HG02870 (cell line): ENCODE results near the gene DAND5.
A peak's percentile ranks its signal among the peaks of the same experiment; 100 is the strongest.

Experiments used
- ATAC-seq: cut with Tn5 transposase; IDR thresholded peaks from one replicate; pipeline ENCODE4 v1.9.1; 2021; ENCODE audit warnings: mild to moderate bottlenecking, moderate library complexity; ENCODE audit not compliant: unreplicated experiment

The DAND5 gene, protein sequence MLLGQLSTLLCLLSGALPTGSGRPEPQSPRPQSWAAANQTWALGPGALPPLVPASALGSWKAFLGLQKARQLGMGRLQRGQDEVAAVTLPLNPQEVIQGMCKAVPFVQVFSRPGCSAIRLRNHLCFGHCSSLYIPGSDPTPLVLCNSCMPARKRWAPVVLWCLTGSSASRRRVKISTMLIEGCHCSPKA

DNA sequence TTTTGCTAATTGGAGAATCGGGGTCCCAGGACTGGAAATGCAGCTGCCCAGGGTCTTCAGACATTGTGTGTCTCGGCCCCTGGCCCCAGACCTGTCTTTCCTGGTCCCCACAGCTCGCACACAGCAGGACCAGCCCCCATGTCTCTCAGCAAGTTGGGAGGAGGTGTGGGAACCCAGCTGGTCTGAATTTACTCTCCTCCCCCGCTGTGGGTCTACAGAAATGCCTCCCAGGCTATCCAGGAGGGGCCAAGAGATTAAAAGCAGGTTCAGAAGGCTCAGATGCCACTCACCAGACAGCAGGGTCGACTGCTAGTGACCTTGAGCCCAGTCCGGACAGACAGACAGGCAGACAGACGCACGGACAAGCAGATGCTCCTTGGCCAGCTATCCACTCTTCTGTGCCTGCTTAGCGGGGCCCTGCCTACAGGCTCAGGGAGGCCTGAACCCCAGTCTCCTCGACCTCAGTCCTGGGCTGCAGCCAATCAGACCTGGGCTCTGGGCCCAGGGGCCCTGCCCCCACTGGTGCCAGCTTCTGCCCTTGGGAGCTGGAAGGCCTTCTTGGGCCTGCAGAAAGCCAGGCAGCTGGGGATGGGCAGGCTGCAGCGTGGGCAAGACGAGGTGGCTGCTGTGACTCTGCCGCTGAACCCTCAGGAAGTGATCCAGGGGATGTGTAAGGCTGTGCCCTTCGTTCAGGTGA, at the start of gene DAND5:
Gene DAND5 (plus strand): TSS at position 285 of the 697 bp plus-strand sequence. CDS start 85 bp downstream, at position 370.
- no peak for ATAC-seq

DNA sequence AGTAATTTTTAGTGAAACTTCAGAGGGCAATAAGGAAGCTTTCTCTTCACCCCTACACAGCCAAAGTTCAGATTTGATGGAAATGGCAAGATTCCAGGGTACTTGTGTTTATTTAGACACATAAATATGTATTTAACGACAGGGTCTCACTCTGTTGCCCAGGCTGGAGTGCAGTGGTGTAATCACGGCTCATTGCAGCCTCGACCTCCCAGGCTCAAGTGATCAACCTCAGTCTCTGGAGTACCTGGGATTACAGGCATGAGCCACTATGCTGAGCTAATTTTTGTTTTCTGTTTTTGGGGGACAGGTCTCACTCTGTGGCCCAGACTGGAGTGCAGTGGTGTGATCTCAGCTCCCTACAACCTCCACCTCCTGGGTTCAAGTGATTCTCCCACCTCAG, 48.3 kb upstream of the DAND5 start:
- no peak for ATAC-seq

DNA sequence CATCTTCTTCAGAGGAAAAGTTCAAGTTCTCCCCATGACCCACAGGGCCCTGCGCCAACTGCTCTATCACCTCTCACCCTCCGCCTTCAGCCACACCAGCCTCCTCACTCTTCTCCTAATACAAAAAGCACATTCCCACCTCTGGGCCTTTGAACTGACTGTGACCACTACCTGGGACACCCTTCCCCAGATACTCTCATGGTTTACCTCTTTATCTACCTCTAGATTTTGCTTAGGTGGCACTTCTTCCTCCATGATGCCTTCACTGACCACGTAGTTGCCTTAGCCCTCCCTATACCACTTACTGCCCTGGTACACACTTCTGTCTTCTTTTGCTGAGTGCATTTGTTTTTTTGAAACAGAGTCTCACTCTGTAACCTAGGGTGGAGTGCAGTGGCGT, 46.4 kb upstream of the DAND5 start:
- no peak for ATAC-seq

DNA sequence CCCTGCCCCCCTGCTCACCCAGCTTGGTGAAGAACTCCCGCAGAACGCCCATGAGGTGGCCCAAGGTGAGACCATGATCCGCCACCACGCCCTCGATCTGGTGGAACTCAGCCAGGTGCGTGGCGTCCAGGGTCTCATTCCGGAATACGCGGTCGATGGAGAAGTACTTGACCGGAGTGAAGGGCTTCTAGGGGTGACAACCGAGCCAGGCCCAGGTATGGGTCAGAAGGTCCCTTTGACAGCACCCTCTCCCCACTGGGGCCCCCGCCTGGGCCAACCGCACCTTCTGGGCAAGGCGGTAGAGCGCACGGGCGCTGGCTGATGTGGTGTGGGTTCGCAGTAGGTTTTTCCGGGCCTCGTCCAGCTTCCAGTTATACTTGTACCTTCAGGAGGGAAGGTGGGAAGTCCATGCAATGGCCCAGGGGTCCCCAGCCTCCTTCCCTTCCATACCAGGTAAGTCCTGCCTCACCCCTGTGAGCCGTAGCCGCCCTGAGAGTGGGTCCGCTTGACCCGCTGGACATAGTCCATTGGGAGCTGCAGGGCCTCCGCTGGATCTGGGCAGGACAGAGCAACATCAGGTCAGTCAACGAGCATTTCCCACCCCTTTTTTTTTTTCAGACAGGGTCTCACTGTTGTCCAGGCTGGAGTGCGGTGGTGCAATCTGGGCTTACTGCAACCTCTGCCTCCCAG, 44.6 kb upstream of the DAND5 start:
- no peak for ATAC-seq

DNA sequence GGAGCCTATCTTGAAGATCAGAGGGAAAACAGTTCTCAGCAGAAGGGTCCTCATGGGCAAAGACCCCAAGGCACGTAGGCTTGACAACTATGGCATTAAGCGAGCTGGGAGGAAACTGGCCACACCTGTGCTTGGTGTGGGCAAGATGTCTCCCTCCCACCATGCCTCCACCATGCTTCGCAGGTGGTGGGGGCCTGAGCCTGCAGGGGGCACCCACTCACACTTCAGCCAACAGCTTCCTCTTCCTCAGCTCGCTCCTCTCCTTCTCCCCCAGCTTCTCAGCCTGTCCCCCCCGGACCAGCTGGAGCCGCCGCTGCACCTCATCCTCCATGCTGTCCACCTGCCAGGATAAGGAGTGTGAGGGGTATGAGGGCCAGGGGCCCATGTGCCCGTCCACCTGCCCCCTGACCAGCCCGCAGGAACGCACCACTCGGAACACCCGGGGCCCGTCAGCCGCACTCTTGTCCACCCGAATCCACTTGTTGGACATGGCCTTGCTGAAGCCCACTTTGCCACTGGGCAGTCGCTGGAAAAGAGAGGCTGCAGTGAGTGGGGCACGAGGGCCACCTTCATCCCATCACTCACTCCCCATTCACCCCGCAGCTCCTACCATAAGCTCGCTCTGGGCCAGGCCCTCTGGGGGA, 39.3 kb upstream of the DAND5 start:
- no peak for ATAC-seq

DNA sequence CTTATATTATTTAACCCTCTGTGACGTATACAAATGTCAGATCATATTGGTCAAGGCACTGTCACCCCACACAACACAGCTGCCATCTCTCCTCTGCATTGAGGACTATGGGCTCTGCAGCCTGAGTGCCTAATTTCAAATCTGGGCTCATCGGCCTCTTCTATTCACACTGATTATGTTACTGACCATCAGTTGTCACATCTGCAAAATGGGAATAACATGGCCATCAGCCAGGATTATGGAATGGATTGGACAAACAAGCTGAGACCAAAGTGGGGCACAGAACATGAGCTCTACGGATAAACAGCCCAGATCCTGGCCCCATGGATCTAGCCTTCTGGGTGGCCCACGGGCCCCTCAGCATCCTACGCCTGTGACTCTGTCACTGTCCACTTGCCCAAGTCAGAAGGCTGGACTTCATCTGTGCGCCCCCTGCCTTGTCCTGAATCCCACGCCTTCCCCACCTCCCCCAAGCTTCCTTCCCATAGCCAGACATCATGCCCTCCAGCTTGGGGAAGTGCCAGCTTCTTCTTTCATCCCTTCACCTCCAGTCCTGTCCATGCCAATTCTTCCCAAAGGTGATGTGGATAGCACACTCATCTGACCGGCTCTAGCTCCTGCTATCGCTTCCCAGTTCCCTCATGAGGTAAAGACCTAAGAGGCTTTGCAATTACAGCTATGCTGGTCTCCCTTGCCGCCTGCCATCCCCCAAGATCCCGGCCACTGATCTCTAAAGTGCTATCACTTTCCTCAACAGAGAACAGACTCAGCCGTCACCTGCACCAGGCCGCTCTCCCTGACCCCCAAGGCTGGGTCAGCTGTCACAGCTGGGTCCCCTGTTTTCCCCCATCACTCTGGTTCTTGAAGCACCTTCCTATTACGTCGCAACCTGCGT, 36.7 kb upstream of the DAND5 start:
- no peak for ATAC-seq

DNA sequence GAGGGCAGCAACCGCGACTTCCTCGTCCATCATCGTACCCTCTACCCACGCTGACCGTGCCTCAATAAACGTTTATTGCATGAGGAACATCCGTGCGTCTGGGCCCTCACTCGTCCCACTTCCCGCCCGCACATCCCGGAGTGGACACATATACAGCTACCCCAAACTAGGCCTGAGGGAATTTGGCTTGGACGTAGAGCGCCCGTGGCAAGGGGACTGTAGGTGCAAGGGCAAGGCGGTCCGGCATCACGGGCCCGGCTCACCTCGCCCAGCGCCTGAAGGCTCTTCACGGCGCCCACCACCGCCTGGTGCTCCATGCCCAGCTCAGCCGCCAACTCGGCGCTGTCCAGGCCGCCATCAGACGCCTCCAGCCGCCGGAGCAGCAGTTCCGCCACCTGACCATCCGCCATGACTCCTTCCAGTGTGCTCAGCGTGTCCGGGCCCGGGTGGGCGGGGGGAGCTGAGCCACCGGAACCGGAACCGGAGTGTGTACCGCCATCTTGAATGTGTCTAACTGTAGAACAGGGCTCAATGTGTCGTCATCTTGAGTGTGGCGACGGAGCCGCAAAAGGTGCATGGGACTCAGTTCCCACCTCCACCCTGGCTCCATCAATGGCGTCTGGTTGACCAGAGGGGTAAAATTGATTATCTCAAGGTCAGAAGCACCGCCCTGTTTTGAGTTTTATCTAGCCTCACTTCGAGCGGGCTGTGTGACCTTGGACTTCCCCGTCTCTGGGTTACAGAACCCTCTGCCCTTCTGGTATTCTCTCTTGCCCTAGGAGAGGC, 35.9 kb upstream of the DAND5 start, which contains the start of gene FARSA:
Gene FARSA (minus strand): TSS at position 425 of the 786 bp plus-strand sequence. CDS start 15 bp downstream, at position 410.
- peak; percentile 39 for ATAC-seq

DNA sequence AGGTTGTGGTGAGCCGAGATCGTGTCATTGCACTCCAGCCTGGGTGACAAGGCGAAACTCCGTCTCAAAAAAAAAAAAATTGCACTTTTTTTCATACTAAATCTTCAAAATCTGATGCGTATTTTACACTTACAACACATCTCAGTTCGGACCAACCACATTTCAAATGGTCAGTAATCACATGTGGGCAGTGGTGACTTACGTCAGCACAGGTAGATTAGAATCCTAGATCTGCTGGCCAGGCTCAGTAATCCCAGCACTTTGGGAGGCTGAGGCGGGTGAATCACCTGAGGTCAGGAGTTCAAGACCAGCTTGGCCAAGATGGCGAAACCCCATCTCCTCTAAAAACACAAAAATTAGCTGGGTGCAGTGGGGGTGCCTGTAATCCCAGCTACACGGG, 34.3 kb upstream of the DAND5 start:
- no peak for ATAC-seq

DNA sequence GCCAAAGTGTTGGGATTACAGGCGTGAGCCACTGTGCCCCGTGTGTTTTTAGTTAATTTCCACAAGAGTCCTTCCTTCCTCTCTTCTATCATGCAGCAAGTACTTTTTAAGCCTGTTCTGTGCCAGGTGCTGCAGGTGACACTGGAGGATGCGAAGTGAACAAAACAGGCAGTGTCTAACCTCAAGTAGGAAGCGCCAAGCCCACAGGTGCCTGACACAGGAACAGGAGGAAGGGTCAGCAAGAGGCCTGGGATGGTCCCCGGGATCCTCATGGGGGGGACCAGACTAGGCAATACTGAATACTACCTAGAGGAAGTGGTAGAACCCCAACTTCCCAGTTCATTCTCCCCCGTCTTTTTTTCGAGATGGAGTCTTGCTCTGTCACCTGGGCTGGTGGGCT, 32.8 kb upstream of the DAND5 start:
- no peak for ATAC-seq

DNA sequence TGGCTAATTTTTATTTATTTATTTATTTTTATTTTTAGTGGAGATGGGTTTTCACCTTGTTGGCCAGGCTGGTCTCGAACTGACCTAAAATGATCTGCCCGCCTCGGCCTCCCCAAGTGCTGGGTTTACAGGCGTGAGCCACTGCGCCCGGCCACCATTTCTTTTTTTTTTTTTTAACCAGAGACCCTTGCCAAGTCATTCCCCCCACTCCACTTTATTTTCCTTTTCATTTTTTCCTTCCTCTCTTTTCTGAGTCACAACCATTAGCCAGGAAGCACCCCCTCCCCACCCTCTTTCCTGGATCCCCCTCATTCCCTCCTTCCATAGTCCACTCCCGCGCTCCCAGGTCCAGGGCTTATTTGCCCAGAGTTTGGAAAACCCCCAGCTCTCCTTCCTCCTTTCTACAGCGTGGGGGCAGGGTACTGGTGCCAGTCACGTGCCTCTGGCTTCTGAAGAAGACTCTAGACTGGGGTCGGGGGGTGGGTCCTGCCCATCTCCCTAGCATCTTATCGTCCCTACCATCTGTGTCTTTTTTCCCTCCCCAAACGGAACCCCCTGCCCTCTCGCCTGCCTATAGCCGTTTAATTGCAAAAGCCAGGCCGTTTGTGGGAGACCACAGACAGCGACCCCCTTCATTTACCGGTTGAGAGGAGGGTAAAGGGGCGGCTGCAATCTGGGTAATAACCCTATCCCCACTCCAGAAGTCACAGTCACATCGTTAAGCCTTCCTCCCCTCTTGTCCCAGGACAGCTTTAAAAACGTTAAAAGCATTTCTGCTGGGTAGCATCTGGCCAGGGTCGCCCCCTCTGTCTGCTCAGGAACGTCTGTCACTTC, 32.1 kb upstream of the DAND5 start:
- ATAC-seq = no peak

DNA sequence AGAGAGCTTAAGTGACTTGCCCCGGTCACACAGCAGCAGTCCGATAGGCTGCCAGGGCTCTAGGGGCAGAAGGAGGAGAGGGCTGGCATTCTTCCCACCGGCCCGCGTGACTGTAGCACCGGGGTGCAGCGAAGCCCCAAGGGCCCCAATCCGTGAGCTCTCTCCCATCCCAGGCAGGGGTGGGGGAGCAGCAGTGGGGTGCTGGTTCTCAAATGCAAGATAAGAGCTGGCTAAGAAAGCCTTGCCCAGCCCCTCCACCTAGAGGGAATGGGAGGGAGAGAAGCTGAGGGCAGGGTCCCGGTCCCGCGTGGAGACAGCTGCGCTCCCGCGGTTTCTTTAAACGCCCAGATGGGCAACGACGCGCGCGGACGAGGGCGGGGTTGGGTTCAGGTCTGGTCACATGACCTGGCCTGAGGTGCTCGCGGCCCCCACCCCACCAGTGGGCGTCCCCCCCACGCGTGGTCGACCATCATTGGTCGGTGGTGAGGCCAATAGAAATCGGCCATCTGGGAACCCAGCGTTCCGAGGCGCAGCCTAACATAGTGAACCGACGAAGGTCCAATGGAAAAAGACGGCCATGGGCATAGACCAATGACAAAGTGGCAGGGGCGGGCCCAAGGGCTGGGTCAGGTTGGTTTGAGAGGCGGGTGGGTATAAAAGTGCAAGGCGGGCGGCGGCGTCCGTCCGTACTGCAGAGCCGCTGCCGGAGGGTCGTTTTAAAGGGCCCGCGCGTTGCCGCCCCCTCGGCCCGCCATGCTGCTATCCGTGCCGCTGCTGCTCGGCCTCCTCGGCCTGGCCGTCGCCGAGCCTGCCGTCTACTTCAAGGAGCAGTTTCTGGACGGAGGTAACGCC, 31.2 kb upstream of the DAND5 start, which contains the start of gene CALR:
Gene CALR (plus strand): TSS at position 683 of the 852 bp plus-strand sequence. CDS start 71 bp downstream, at position 754.
- ATAC-seq = peak; percentile 81

DNA sequence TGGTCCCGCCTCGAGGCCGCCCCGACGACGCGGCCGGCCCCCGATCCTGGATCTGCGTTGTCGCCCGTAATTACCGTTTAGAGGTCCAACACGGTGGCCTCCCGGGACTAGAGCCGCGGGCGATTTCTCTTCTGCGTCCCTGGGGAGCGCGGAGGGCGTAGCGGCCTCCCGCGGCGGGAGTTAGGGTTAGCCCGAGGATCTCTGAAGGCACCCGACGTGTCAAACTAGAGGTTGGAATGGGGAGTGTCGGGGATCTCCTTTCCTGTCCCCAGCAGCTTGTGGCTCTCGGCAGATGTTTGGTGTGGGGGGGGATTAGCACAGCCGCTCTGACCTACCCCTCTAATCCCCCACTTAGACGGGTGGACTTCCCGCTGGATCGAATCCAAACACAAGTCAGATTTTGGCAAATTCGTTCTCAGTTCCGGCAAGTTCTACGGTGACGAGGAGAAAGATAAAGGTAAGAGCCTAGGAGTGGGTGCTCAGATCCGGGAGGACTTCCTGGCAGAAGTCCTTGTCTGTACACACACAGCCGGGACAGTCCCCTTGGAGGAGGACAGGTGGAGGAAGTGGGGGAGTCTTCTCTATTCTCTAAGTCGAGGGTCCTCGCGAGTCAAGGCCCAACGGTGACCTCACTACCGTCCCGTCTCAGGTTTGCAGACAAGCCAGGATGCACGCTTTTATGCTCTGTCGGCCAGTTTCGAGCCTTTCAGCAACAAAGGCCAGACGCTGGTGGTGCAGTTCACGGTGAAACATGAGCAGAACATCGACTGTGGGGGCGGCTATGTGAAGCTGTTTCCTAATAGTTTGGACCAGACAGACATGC, 30.4 kb upstream of the DAND5 start:
- peak; percentile 1 for ATAC-seq

DNA sequence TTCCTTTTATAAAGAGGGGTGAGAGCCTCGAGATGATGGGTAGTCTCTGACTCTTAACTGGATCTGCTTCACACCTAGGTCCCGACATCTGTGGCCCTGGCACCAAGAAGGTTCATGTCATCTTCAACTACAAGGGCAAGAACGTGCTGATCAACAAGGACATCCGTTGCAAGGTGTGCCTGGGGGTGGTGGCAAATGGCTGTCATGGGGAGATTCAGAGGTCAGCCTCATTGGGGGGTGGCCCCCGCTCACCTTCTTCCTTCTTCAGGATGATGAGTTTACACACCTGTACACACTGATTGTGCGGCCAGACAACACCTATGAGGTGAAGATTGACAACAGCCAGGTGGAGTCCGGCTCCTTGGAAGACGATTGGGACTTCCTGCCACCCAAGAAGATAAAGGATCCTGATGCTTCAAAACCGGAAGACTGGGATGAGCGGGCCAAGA, 29.4 kb upstream of the DAND5 start:
- no peak for ATAC-seq

DNA sequence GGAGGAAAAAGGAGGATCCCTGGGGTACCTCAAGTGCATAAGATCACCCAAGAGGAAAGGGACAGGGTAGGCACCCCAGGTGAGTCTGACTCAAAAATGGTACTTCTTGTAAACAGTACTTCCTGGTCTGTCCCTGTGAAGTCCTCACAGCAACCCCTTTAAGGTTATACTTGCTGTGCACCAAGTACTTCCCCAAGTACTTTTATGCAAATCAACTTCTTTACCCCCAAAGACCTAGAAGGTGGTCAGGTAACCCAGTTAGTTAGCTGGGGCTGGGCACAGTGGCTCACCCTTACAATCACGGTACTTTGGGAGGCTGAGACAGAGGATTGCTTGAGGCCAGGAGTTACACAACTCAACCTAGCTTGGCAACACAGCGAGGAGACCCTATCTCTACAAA, 28.5 kb upstream of the DAND5 start:
- no peak for ATAC-seq

DNA sequence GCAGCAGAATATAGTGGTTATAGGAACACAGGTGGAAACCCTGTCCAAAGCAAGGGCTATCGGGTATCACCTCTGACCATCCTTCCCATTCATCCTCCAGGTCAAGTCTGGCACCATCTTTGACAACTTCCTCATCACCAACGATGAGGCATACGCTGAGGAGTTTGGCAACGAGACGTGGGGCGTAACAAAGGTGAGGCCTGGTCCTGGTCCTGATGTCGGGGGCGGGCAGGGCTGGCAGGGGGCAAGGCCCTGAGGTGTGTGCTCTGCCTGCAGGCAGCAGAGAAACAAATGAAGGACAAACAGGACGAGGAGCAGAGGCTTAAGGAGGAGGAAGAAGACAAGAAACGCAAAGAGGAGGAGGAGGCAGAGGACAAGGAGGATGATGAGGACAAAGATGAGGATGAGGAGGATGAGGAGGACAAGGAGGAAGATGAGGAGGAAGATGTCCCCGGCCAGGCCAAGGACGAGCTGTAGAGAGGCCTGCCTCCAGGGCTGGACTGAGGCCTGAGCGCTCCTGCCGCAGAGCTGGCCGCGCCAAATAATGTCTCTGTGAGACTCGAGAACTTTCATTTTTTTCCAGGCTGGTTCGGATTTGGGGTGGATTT, 25.8 kb upstream of the DAND5 start:
- no peak for ATAC-seq

DNA sequence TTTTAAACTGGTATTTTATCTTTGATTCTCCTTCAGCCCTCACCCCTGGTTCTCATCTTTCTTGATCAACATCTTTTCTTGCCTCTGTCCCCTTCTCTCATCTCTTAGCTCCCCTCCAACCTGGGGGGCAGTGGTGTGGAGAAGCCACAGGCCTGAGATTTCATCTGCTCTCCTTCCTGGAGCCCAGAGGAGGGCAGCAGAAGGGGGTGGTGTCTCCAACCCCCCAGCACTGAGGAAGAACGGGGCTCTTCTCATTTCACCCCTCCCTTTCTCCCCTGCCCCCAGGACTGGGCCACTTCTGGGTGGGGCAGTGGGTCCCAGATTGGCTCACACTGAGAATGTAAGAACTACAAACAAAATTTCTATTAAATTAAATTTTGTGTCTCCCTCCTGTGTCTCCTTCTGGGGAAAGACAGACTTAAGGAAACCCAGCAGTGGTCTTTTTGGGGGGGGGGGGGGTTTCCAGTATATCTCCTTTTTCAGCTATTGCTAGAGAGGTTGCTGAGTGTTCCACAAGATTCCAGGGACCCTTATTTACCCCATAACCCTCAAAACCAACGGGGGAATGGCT, 25.2 kb upstream of the DAND5 start:
- no peak for ATAC-seq
